Liver (tissue), 9 donors: ENCODE results near the gene TBC1D14. TPM values are rescaled to one million over a fixed set of nuclear protein-coding genes. Genes with fewer than 3 reads are reported as not detected.

Experiments used
- DNase-seq: peaks from one replicate; pipeline ENCODE4 v3.0.0-alpha.2; 2017; ENCODE audit warnings: low spot score
- H3K27ac ChIP-seq, 2 donors: one replicate each; pipeline ENCODE4 v1.7.0; 2013; ENCODE audit warnings: inconsistent platforms in 2 of 2, low read length in 2 of 2, control low read depth in 1 of 2, low read depth in 1 of 2, mild to moderate bottlenecking in 1 of 2
- H3K27me3 ChIP-seq, 4 donors: one replicate each; pipeline versions ENCODE4 v1.6.1 to v1.7.0; 2013; ENCODE audit warnings: low read length in 3 of 4, inconsistent platforms in 1 of 4, mild to moderate bottlenecking in 1 of 4, moderate library complexity in 1 of 4; ENCODE audit not compliant: control insufficient read depth in 4 of 4, insufficient read depth in 4 of 4
- H3K36me3 ChIP-seq, 4 donors: one replicate each; pipeline versions ENCODE4 v1.6.1 to v1.7.0; 2013; ENCODE audit warnings: low read length in 3 of 4, mild to moderate bottlenecking in 3 of 4, low read depth in 1 of 4, moderate library complexity in 1 of 4; ENCODE audit not compliant: control insufficient read depth in 4 of 4, insufficient read depth in 3 of 4
- H3K4me1 ChIP-seq, 4 donors: one replicate each; pipeline versions ENCODE4 v1.6.1 to v1.7.0; 2013; ENCODE audit warnings: low read length in 3 of 4, mild to moderate bottlenecking in 3 of 4, moderate library complexity in 1 of 4; ENCODE audit not compliant: control insufficient read depth in 4 of 4, insufficient read depth in 4 of 4
- H3K4me3 ChIP-seq, 3 donors: one replicate each; pipeline versions ENCODE4 v1.6.1 to v1.7.0; 2013; ENCODE audit warnings: low read length in 3 of 3, control low read depth in 1 of 3, low read depth in 1 of 3, mild to moderate bottlenecking in 1 of 3
- H3K9ac ChIP-seq, 2 donors: one replicate each; pipeline ENCODE4 v1.7.0; 2013; ENCODE audit warnings: low read length in 2 of 2, mild to moderate bottlenecking in 2 of 2, moderate library complexity in 2 of 2, control low read depth in 1 of 2, low read depth in 1 of 2
- H3K9me3 ChIP-seq, 4 donors: one replicate each; pipeline versions ENCODE4 v1.6.1 to v1.7.0; 2013; ENCODE audit warnings: low read length in 3 of 4; ENCODE audit not compliant: control insufficient read depth in 4 of 4
- CTCF ChIP-seq: fragments of 150-350 bp; IDR thresholded peaks from 2 replicates; pipeline ENCODE4 v1.5.1; 2017; ENCODE audit warnings: improper control_type of control experiment, low read depth, low read length; ENCODE audit not compliant: missing input control
- FOXA1 ChIP-seq: IDR thresholded peaks from 2 replicates; pipeline ENCODE4 v1.6.1; 2016; ENCODE audit warnings: antibody characterized with exemption
- FOXA2 ChIP-seq: IDR thresholded peaks from 2 replicates; pipeline ENCODE4 v1.6.1; 2016; ENCODE audit warnings: antibody characterized with exemption
- GABPA ChIP-seq, 2 donors: IDR thresholded peaks in 1 of 2; conservative IDR thresholded peaks in 1 of 2; 2 replicates each; pipeline ENCODE4 v1.6.1; 2016; ENCODE audit warnings: antibody characterized with exemption in 2 of 2, mild to moderate bottlenecking in 1 of 2, moderate library complexity in 1 of 2
- HNF4A ChIP-seq, 2 donors: conservative IDR thresholded peaks; 2 replicates each; pipeline ENCODE4 v1.6.1; 2016; ENCODE audit warnings: antibody characterized with exemption in 2 of 2, mild to moderate bottlenecking in 2 of 2
- JUND ChIP-seq, 2 donors: IDR thresholded peaks; 2 replicates each; pipeline ENCODE4 v1.6.1; 2016; ENCODE audit warnings: antibody characterized with exemption in 2 of 2
- NR2F2 ChIP-seq: IDR thresholded peaks from 2 replicates; pipeline ENCODE4 v1.6.1; 2016; ENCODE audit warnings: antibody characterized with exemption
- RAD21 ChIP-seq, 2 donors: IDR thresholded peaks; 2 replicates each; pipeline ENCODE4 v1.6.1; 2016; ENCODE audit warnings: antibody characterized with exemption in 2 of 2, mild to moderate bottlenecking in 2 of 2
- RXRA ChIP-seq, 2 donors: IDR thresholded peaks; 2 replicates each; pipeline ENCODE4 v1.6.1; 2017 to 2018; ENCODE audit warnings: antibody characterized with exemption in 2 of 2, mild to moderate bottlenecking in 1 of 2
- SP1 ChIP-seq: IDR thresholded peaks from 2 replicates; pipeline ENCODE4 v1.6.1; 2018; ENCODE audit warnings: antibody characterized with exemption, mild to moderate bottlenecking
- TAF1 ChIP-seq: conservative IDR thresholded peaks from 2 replicates; pipeline ENCODE4 v1.6.1; 2016; ENCODE audit warnings: antibody characterized with exemption, mild to moderate bottlenecking
- YY1 ChIP-seq: IDR thresholded peaks from 2 replicates; pipeline ENCODE4 v1.6.1; 2016; ENCODE audit warnings: antibody characterized with exemption, mild to moderate bottlenecking
- ZBTB33 ChIP-seq: IDR thresholded peaks from 2 replicates; pipeline ENCODE4 v1.6.1; 2016; ENCODE audit warnings: antibody characterized with exemption
- WGBS: extraction: QIAGEN DNeasy Blood & Tissue Kit; methylation state at CpG from one replicate; pipeline ENCODE4 v1.1.7; 2013; 5-methylcytosine and 5-hydroxymethylcytosine counted together
- polyA plus RNA-seq, 2 donors: library from polyadenylated mRNA; stranded (reverse) in 1 of 2; unstranded in 1 of 2; fragments of 200-250 nt in 1 of 2; fragments of >200 nt in 1 of 2; fragmentation: Nextera tagmentation in 1 of 2; extraction: Ambion mirVana in 1 of 2; gene quantifications; one replicate each; pipeline versions ENCODE4 v1.2.1 to v1.2.3, GENCODE V29; 2013 to 2015
- total RNA-seq, 2 donors: library from RNA; depleted of rRNA; stranded (reverse); fragments of >200 nt; gene quantifications; one replicate each; pipeline ENCODE4 v1.2.3, GENCODE V29; 2014
- TF ChIP-seq, protein P1 (sequence below): IDR thresholded peaks from 2 replicates; pipeline ENCODE4 v1.6.1; 2016; ENCODE audit warnings: antibody characterized with exemption, mild to moderate bottlenecking
- TF ChIP-seq, protein P2 (sequence below): IDR thresholded peaks from 2 replicates; pipeline ENCODE4 v1.6.1; 2016; ENCODE audit warnings: antibody characterized with exemption
- donor health status: healthy.
- donor health status: healthy.
- donor health status: healthy.
- donor health status: healthy.
- donor health status: healthy.

Gene TBC1D14
- total and polyA plus RNA-seq, 4 donors = 10.0 to 45.2 (median 22.7) TPM

DNA sequence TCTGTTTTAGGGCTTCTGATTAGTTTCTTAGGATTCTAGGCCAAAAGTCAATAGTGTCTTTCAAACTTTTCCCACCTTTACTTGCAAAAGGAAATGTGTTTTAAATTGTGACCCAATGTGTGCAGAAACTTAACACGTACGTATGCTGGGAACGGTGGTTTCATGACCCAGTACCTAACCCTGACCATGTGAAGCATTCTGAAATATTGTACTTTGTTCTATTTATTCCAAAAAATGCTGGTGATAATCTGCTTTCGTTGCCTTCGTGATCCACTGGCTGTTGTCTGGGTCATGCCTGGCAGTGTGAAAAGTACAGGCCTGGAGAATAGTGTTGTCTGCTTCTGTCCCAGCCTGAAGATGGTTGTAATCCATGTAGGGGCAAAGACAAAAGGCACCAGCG lies 106.9 kb downstream of the TBC1D14 start:
- Histone ChIP-seq H3K27ac (peak overlapping the region; percentile 71 to 88), H3K9ac (no peak overlapping the region), H3K27me3 (no peaks in the 10 kb centered on the region), H3K9me3 (no peaks in the 10 kb centered on the region), H3K4me3 (no peak overlapping the region), H3K36me3 (peaks cover 3 to 30% (median 15%) of the 10 kb centered on the region in 4 donors), H3K4me1 (peaks cover 10 to 28% (median 16%) of the 10 kb centered on the region in 4 donors)
- TF ChIP-seq CTCF = no peak
- TF ChIP-seq SP1 = peak; percentile 23
- no peak for TF ChIP-seq TAF1
- TF ChIP-seq ZBTB33 = no peak
- no peak for TF ChIP-seq JUND (IDR thresholded peaks at IDR 0.05)
- TF ChIP-seq FOXA2 = no peak
- no peak for TF ChIP-seq GABPA (IDR thresholded peaks at IDR 0.05 in 1 of 2, conservative IDR thresholded peaks at IDR 0.05 in 1 of 2)
- TF ChIP-seq HNF4A (conservative IDR thresholded peaks at IDR 0.05) = peak; percentile 26 to 71
- TF ChIP-seq RXRA (IDR thresholded peaks at IDR 0.05) = peak in 1 of 2 donors; percentile 80
- WGBS = 46% methylated on average over 6 of the region's 6 CpGs
- no peak for DNase-seq

- Histone ChIP-seq H3K27me3 (no peaks in the 10 kb centered on the region), H3K36me3 (peaks cover 3 to 27% (median 15%) of the 10 kb centered on the region in 4 donors), H3K9ac (no peak overlapping the region), H3K9me3 (no peaks in the 10 kb centered on the region), H3K27ac (peak overlapping the region; percentile 71 to 88), H3K4me3 (no peak overlapping the region), H3K4me1 (peaks cover 10 to 28% (median 16%) of the 10 kb centered on the region in 4 donors)
- no peak for TF ChIP-seq FOXA2
- TF ChIP-seq FOXA1 = no peak
- TF ChIP-seq, protein P1, sequence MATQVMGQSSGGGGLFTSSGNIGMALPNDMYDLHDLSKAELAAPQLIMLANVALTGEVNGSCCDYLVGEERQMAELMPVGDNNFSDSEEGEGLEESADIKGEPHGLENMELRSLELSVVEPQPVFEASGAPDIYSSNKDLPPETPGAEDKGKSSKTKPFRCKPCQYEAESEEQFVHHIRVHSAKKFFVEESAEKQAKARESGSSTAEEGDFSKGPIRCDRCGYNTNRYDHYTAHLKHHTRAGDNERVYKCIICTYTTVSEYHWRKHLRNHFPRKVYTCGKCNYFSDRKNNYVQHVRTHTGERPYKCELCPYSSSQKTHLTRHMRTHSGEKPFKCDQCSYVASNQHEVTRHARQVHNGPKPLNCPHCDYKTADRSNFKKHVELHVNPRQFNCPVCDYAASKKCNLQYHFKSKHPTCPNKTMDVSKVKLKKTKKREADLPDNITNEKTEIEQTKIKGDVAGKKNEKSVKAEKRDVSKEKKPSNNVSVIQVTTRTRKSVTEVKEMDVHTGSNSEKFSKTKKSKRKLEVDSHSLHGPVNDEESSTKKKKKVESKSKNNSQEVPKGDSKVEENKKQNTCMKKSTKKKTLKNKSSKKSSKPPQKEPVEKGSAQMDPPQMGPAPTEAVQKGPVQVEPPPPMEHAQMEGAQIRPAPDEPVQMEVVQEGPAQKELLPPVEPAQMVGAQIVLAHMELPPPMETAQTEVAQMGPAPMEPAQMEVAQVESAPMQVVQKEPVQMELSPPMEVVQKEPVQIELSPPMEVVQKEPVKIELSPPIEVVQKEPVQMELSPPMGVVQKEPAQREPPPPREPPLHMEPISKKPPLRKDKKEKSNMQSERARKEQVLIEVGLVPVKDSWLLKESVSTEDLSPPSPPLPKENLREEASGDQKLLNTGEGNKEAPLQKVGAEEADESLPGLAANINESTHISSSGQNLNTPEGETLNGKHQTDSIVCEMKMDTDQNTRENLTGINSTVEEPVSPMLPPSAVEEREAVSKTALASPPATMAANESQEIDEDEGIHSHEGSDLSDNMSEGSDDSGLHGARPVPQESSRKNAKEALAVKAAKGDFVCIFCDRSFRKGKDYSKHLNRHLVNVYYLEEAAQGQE = no peak
- TF ChIP-seq RAD21 (IDR thresholded peaks at IDR 0.05) = no peak
- no peak for TF ChIP-seq HNF4A (conservative IDR thresholded peaks at IDR 0.05)
- TF ChIP-seq TAF1 = no peak
- TF ChIP-seq RXRA (IDR thresholded peaks at IDR 0.05) = no peak
- no peak for TF ChIP-seq GABPA (IDR thresholded peaks at IDR 0.05 in 1 of 2, conservative IDR thresholded peaks at IDR 0.05 in 1 of 2)
- TF ChIP-seq, protein P2, sequence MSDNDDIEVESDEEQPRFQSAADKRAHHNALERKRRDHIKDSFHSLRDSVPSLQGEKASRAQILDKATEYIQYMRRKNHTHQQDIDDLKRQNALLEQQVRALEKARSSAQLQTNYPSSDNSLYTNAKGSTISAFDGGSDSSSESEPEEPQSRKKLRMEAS = no peak
- no peak for TF ChIP-seq NR2F2
- no peak for TF ChIP-seq YY1
- whole genome bisulfite sequencing = 95% methylated on average over 6 of the region's 6 CpGs
- no peak for DNase-seq
Observed at GRCh38 chr4:7017446-7018048, 107.9 kb downstream of the TBC1D14 start.
